Measurements from ENCODE around the gene PKP3.

PKP3 gene

DNA sequence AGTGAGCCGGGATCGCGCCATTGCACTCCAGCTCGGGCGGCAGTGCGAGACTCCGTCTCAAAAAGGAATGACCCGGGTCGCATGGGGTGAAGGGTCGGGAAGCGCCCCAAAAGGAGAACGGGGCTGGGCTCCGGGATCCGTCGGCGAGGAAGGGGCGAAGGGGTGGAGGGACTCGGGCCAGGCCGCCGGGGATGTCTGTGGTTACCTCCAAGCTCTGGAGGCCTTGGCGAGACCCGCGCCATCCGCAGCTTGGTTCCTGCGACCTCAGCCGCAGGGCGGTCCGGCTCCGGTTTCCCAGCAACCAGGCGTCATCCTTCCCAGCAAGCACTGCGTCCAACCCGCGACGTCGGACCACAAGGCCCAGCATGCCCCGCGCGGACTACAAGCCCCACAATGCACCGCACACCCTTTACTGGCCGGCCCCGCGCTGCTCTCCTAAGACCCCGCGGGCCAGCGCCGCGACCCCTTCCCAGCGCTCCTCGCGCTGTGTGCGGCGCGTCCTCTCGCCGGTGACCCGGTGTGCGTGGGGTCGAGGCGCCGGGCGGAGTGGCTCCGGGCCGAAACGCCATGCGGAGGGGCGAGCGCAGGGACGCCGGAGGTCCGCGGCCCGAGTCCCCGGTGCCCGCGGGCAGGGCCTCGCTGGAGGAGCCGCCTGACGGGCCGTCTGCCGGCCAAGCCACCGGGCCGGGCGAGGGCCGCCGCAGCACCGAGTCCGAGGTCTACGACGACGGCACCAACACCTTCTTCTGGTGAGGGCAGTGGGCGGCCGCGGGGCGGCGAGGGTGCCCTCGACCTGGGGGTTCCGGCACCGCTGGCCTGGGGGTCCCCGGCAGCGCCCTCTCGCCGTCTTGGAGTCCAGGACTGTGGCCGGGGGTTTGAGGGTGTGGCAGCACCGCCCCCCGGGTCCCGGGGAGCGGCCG lies 56.1 kb downstream of the PKP3 start, which contains the start of gene PTDSS2:
PTDSS2 (plus strand) TSS at position 391 of the 920 bp plus-strand sequence; CDS start at position 568, 177 bp downstream.
- DNase-seq, result peak; percentile 76 to 91 (median 84)

GRCh38 chr11:450809-451451 lies 56.9 kb downstream of the PKP3 start:
- peak; percentile 37 to 77 (median 50) for DNase-seq

- DNase-seq, result no peak
Observed at GRCh38 chr11:451738-452137, 57.7 kb downstream of the PKP3 start.

DNA sequence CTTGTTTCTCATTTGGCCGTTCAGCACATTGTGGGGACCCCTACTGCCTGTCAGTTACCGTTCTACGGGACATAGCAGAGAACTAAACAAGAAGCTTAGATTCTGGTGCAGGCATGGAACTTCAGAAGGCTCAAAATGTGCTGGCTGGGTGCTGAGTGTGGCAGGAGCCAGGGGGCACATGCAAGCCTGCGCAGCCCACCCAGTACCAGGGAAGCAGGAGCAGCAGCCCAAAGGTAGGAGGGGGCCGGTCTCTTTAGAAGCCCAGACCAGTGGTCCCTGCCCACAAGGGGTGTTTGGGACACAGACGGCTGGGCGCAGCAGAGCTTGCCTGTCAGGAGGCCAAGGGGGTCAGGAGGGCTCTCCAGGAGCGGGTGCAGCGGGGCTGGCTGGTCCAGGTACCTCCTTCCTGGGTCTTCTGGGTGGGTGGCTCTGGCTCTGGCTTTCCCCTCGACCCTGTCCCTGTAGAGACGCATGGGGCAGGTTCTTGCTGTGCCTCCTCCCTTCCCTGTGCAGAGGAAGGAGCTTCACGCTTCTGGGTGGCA lies 58.3 kb downstream of the PKP3 start:
- no peak for DNase-seq

DNA sequence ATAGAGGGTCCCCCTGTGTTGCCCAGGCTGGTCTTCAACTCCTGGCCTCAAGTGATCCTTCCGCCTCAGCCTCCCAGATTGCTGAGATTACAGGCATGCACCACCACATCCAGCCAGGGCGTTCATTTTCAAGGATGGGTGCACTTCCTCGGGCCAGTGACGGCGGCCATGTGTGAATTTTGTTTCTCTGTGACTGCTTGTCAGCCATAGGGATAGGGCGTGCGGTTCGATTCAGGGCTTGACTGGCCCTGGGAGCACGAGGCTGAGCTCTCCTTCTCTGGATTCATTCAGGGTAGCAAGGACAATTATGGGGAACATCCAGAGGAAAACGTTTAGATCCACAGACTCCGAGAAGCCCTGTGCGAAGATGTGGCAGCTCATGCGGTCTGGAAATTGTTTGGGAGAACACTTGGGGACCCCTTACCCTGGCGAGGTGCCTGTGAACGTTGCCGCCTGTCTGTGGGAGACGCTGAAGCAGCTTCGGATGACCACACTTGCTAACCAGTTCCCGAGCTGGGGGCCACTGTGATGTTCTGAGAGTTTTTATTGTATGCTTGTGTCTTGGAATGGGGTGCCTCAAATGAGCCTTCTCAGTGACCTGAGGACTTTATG lies 59.0 kb downstream of the PKP3 start:
- DNase-seq, result no peak

GRCh38 chr11:453564-453963 lies 59.6 kb downstream of the PKP3 start:
- no peak for DNase-seq

GRCh38 chr11:454043-454442 lies 60.0 kb downstream of the PKP3 start:
- no peak for DNase-seq
